ENCODE results near the gene SYT1. TPM values are rescaled to one million over a fixed set of nuclear protein-coding genes. Genes with fewer than 3 reads are reported as not detected.
"Not testable (repeated sequence)": the region's sequence is repeated elsewhere in the genome, so short reads cannot be mapped to it uniquely, and the experiment has no call there.

The SYT1 gene
- total RNA-seq, 2 experiments from 2014 or later: not detected

DNA sequence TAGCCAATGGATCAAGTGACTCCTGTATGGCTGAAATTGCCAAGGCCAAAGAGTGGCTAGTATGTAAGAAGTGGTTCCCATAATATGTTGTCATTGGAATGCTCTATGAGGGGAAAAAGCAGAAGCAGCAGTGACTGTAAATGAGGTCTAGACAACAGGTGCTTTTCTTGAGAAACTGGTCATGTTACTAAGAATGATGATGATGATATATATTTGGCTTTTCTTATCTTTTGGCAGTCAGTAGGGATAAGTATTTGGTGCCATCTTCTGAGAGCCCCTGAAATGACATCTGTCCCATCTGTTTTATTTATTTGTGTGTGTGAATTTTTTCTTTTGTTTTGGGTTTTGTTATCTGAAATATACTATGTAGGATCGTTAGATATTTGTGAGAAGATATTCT is 141.7 kb downstream of the SYT1 start:
- DNase-seq: no peak
- ChIA-PET CTCF (no interaction called here), POLR2A (no interaction called here)
- Mint-ChIP-seq H3K36me3 (ENCODE audit: low read depth) (no peaks in the 10 kb centered on the region), H3K27me3 (ENCODE audit: low read depth) (no peaks in the 10 kb centered on the region), H3K4me3 (no peak overlapping the region), H3K4me1 (ENCODE audit: low read depth) (no peaks in the 10 kb centered on the region), H3K9me3 (ENCODE audit: insufficient read depth) (no peaks in the 10 kb centered on the region), H3K27ac (no peak overlapping the region)
- ATAC-seq: no peak

DNA sequence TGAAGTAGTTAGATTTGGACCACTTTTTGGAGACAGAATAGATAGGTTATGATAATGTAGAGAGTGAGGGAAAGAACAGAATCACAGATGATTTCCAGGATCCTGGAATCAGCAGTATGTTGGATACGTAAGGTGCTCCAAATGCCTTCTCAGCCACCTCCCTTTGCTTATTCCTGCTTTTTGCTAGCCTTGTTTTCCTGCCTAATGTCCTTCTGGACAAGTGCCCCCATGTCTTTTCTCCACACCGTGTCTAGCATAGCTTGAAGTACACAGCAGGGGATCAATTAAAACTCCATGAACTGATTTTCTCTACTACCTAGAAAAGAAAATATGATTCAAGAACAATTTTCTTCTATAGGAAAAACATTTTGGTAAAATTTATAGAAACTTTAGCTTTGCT is 144.0 kb downstream of the SYT1 start:
- no peaks in the 10 kb centered on the region for H3K9me3 Mint-ChIP-seq (ENCODE audit: insufficient read depth)
- CTCF ChIA-PET: no interaction called here

DNA sequence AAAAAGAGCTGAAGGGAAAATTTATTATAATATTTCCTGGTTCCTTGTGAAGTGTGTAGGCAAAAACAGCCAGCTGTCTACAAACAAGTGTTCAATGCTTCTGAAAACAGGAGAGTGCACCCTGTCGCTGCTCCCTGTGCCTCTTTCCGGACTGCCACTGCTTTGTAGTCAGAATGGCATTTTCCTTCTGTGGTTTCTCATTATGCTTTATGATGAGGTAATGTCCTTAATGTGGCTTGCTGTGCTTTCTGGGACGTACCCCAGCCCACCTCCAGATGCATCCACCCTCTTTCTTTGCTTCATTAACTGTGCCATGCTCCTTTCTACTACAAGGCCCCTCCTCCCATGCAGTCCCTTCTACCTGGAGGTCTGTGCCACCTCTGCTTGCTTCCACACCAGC is 148.1 kb downstream of the SYT1 start:
- DNase-seq (no peak), ATAC-seq (no peak)
- CTCF ChIA-PET: no interaction called here
- Mint-ChIP-seq H3K27me3 (ENCODE audit: low read depth) (no peaks in the 10 kb centered on the region), H3K4me1 (ENCODE audit: low read depth) (no peaks in the 10 kb centered on the region), H3K4me3 (no peak overlapping the region), H3K27ac (no peak overlapping the region), H3K36me3 (ENCODE audit: low read depth) (no peaks in the 10 kb centered on the region), H3K9me3 (ENCODE audit: insufficient read depth) (peaks cover 3% of the 10 kb centered on the region)
- POLR2A ChIA-PET: no interaction called here

More for the DNA sequence above, 144.0 kb downstream of the SYT1 start:
- no peaks in the 10 kb centered on the region for H3K36me3 Mint-ChIP-seq (ENCODE audit: low read depth)
- no peaks in the 10 kb centered on the region for H3K4me1 Mint-ChIP-seq (ENCODE audit: low read depth)
- no peak for ATAC-seq
- DNase-seq: no peak
- H3K27ac Mint-ChIP-seq: no peak overlapping the region
- no peaks in the 10 kb centered on the region for H3K27me3 Mint-ChIP-seq (ENCODE audit: low read depth)
- POLR2A ChIA-PET: no interaction called here
- H3K4me3 Mint-ChIP-seq: no peak overlapping the region

DNA sequence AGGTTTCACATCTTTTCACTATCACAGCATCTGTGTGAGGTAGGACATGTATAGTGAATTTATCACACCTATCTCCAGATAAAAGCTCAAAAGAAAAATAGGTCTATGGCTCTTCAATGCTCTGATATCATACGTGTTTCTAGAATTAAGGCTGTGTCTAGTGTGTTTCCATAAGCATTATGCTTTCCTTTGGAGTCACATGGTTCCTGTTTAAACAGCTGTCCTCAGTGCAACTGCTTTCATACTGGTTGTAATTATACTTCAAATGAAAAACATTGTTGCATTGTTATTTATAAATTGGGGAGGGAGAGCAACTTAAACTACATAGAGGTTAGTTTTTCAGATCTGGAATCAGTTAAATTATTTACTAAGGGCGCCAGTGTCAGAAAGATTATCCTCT is 151.6 kb downstream of the SYT1 start:
- Mint-ChIP-seq H3K4me3 (no peak overlapping the region), H3K36me3 (ENCODE audit: low read depth) (no peaks in the 10 kb centered on the region), H3K9me3 (ENCODE audit: insufficient read depth) (peaks cover 3% of the 10 kb centered on the region), H3K4me1 (ENCODE audit: low read depth) (no peaks in the 10 kb centered on the region), H3K27me3 (ENCODE audit: low read depth) (no peaks in the 10 kb centered on the region), H3K27ac (no peak overlapping the region)
- no peak for DNase-seq
- ATAC-seq: no peak
- ChIA-PET CTCF (no interaction called here), POLR2A (no interaction called here)

DNA sequence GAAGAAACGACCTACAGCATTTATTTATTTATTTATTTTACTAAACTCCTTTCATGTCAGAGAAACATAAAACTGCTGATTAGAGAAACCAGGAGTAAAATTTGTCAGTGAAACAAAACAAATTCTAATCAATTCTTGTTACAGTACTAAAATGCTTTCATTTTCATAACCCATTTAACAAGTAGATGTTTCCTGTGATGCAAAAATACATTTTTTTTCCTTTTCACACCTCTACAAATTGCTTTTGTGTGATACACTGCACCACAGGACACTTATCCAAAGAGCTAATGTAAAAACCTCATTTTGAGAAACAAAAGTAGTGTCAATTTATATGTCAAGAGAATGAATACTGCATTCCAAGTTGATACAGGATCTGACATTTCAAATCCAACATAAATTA is 155.1 kb downstream of the SYT1 start:
- POLR2A ChIA-PET: no interaction called here
- Mint-ChIP-seq H3K4me3 (no peak overlapping the region), H3K4me1 (ENCODE audit: low read depth) (no peaks in the 10 kb centered on the region), H3K9me3 (ENCODE audit: insufficient read depth) (peaks cover 3% of the 10 kb centered on the region), H3K27ac (no peak overlapping the region), H3K36me3 (ENCODE audit: low read depth) (no peaks in the 10 kb centered on the region), H3K27me3 (ENCODE audit: low read depth) (no peaks in the 10 kb centered on the region)
- DNase-seq (no peak), ATAC-seq (no peak)
- CTCF ChIA-PET: no interaction called here

DNA sequence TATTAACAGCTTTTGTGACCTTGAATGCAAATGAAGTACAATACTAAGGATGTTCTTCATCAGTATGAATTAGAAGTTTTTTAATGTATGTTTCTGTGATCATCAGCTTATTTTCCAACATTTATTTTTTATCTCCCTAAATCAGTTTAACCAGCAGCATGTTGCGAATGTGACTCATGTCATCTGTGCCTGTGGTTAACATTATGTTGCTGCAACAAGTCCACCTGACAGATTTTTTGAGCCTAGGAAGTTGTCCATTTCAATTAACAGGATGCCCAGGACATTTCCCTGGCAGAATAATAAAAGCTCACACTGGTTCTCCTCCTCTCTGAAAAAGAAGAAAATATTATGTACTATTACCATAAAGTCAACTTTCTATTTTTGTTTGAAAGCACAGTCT is 155.5 kb downstream of the SYT1 start:
- ChIA-PET CTCF (no interaction called here), POLR2A (no interaction called here)
- Mint-ChIP-seq H3K4me3 (no peak overlapping the region), H3K27me3 (ENCODE audit: low read depth) (no peaks in the 10 kb centered on the region), H3K36me3 (ENCODE audit: low read depth) (no peaks in the 10 kb centered on the region), H3K9me3 (ENCODE audit: insufficient read depth) (peaks cover 3% of the 10 kb centered on the region), H3K4me1 (ENCODE audit: low read depth) (no peaks in the 10 kb centered on the region), H3K27ac (no peak overlapping the region)
- DNase-seq: no peak
- no peak for ATAC-seq

DNA sequence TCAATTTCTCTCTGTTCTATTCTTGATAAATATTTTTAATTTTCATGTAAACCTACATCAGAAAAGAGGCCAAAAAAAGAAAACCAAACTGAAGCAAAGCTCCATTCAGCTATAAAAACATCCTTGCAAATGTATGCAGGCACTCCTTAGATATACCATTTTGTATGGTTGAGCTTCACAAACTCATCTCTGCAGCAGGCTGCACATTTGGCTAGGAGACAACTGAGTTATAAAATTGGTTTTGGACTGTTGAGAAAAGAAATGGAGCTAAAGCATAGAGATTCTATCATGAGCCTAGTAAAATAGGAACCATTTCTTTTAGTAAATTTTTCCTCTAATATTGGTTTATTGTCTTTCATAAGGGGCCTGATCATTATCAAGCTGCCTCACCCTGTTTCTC is 156.4 kb downstream of the SYT1 start:
- Mint-ChIP-seq H3K36me3 (ENCODE audit: low read depth) (no peaks in the 10 kb centered on the region), H3K27me3 (ENCODE audit: low read depth) (no peaks in the 10 kb centered on the region), H3K4me1 (ENCODE audit: low read depth) (no peaks in the 10 kb centered on the region), H3K27ac (no peak overlapping the region), H3K4me3 (no peak overlapping the region), H3K9me3 (ENCODE audit: insufficient read depth) (peaks cover 3% of the 10 kb centered on the region)
- ATAC-seq (no peak), DNase-seq (no peak)
- ChIA-PET CTCF (no interaction called here), POLR2A (no interaction called here)

DNA sequence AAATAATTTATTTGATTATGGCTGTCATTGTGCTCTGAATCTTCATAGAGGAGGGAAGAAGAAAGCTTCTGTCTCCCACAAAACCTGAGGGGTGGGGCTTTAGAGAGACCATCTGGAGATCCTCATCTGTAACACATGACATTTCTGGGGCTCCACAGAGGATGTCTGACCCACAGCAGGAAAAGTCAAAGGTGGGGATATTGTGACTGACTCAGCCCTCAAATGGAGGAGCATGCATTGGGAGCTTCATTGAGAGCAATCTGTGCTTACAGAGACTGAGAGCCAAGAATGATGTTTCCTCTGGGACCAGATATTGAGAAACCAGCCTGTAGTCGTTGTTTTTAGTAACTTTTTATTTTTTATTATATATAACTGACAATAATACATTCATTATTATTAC is 158.7 kb downstream of the SYT1 start:
- Mint-ChIP-seq H3K9me3 (ENCODE audit: insufficient read depth) (no peaks in the 10 kb centered on the region), H3K4me1 (ENCODE audit: low read depth) (no peaks in the 10 kb centered on the region), H3K36me3 (ENCODE audit: low read depth) (no peaks in the 10 kb centered on the region), H3K4me3 (no peak overlapping the region), H3K27me3 (ENCODE audit: low read depth) (no peaks in the 10 kb centered on the region), H3K27ac (no peak overlapping the region)
- DNase-seq (no peak), ATAC-seq (no peak)
- CTCF ChIA-PET: no interaction called here
- POLR2A ChIA-PET: no interaction called here

DNA sequence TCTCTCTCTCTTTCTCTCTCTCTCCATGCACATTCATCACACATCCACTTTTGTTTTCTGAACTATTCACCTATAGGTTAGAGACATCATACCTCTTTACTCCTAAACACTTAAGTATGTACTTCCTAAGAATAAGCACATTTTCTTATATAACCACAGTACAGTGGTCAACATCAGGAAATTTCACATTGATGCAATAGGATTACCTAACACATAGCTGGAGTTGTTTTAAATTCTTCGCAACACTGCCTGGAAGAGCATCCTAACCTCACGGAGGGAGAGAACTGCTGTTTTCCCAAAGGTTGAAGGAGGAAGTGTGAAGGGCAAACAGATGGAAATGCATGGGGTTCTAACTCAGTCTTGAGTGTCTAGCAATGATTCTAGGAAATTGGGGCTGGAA is 159.2 kb downstream of the SYT1 start:
- CTCF ChIA-PET: no interaction called here
- ATAC-seq: no peak

DNA sequence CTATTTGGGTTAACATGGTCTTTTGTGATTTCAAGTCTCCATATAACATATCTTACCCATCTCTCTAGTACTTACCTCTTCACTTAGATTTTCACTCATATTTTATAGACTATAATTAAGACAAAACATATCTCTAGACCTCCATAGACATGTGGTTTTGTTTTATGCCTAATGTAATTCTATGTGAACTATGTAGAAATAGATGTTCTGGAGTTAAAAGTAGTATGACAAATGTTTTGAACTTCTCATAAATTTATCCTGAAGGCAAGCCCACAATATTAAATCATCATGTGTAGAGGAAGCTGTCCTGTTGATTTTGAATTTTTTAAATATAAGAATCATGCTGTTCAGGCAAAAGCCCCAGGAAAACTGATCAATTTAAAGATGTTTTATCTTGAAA is 169.2 kb downstream of the SYT1 start:
- ATAC-seq: no peak
- Mint-ChIP-seq H3K9me3 (ENCODE audit: insufficient read depth) (no peaks in the 10 kb centered on the region), H3K36me3 (ENCODE audit: low read depth) (no peaks in the 10 kb centered on the region), H3K27ac (no peak overlapping the region), H3K27me3 (ENCODE audit: low read depth) (no peaks in the 10 kb centered on the region), H3K4me1 (ENCODE audit: low read depth) (no peaks in the 10 kb centered on the region), H3K4me3 (no peak overlapping the region)
- POLR2A ChIA-PET: no interaction called here
- no peak for DNase-seq
- CTCF ChIA-PET: no interaction called here

More for the DNA sequence above, 159.2 kb downstream of the SYT1 start:
- POLR2A ChIA-PET: no interaction called here
- Mint-ChIP-seq H3K27ac (no peak overlapping the region), H3K4me3 (no peak overlapping the region), H3K9me3 (ENCODE audit: insufficient read depth) (no peaks in the 10 kb centered on the region), H3K27me3 (ENCODE audit: low read depth) (no peaks in the 10 kb centered on the region), H3K36me3 (ENCODE audit: low read depth) (no peaks in the 10 kb centered on the region), H3K4me1 (ENCODE audit: low read depth) (no peaks in the 10 kb centered on the region)
- no peak for DNase-seq

DNA sequence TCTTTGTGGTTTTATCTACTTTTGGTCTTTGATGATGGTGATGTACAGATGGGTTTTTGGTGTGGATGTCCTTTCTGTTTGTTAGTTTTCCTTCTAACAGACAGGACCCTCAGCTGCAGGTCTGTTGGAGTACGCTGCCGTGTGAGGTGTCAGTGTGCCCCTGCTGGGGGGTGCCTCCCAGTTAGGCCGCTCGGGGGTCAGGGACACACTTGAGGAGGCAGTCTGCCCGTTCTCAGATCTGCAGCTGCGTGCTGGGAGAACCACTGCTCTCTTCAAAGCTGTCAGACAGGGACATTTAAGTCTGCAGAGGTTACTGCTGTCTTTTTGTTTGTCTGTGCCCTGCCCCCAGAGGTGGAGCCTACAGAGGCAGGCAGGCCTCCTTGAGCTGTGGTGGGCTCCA is 180.2 kb downstream of the SYT1 start:
- ATAC-seq; H3K36me3 Mint-ChIP-seq (ENCODE audit: low read depth); H3K27me3 Mint-ChIP-seq (ENCODE audit: low read depth); H3K4me3 Mint-ChIP-seq; H3K27ac Mint-ChIP-seq; CTCF ChIA-PET; H3K9me3 Mint-ChIP-seq (ENCODE audit: insufficient read depth); POLR2A ChIA-PET; H3K4me1 Mint-ChIP-seq (ENCODE audit: low read depth); DNase-seq: not testable (repeated sequence)

DNA sequence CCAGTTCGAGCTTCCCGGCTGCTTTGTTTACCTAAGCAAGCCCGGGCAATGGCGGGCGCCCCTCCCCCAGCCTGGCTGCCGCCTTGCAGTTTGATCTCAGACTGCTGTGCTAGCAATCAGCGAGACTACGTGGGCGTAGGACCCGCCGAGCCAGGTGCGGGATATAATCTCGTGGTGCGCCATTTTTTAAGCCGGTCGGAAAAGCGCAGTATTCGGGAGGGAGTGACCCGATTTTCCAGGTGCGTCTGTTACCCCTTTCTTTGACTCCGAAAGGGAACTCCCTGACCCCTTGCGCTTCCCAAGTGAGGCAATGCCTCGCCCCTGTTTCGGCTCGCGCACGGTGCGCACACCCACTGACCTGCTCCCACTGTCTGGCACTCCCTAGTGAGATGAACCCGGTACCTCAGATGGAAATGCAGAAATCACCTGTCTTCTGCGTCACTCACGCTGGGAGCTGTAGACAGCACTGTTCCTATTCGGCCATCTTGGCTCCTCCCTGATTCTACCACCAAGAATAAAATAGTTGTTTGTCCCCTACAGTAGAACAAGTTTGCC is 180.7 kb downstream of the SYT1 start:
- H3K36me3 Mint-ChIP-seq (ENCODE audit: low read depth); POLR2A ChIA-PET; H3K4me1 Mint-ChIP-seq (ENCODE audit: low read depth); ATAC-seq; CTCF ChIA-PET; H3K9me3 Mint-ChIP-seq (ENCODE audit: insufficient read depth); H3K27me3 Mint-ChIP-seq (ENCODE audit: low read depth); DNase-seq; H3K4me3 Mint-ChIP-seq; H3K27ac Mint-ChIP-seq: not testable (repeated sequence)

DNA sequence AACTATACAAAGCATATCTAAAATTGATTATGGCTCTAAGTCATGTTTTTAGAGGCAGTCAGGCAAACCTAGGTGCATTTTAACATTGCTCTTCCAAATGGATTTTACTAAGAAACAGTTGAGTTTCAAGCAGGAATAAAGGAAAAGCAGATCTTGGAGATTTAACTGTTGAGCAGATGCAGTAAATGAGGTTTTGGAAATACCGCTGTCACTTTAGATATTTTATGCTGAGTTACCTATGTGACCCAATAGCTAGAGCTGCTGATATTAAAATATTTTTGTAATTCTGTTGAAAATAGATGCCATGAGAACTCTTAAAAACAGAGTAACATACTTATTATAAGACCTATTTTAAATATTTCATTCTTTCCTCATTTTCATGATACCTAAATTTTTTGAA is 181.4 kb downstream of the SYT1 start:
- no peaks in the 10 kb centered on the region for H3K9me3 Mint-ChIP-seq (ENCODE audit: insufficient read depth)
- ATAC-seq: no peak
- no peaks in the 10 kb centered on the region for H3K4me1 Mint-ChIP-seq (ENCODE audit: low read depth)
- no peak overlapping the region for H3K4me3 Mint-ChIP-seq
- CTCF ChIA-PET: no interaction called here
- no peak for DNase-seq
- no peaks in the 10 kb centered on the region for H3K27me3 Mint-ChIP-seq (ENCODE audit: low read depth)
- no peak overlapping the region for H3K27ac Mint-ChIP-seq
- no peaks in the 10 kb centered on the region for H3K36me3 Mint-ChIP-seq (ENCODE audit: low read depth)
- POLR2A ChIA-PET: no interaction called here
